NCI-H2227 (cell line): ENCODE measurements around the gene TTC32.
"Not testable (repeated sequence)": the region's sequence is repeated elsewhere in the genome, so short reads cannot be mapped to it uniquely, and the experiment has no call there.

Experiments used
- DNase-seq: peaks from one replicate; lab custom pipeline; 2025; ENCODE audit not compliant: unreplicated experiment; lab: John Stamatoyannopoulos, UW

The TTC32 gene

DNA sequence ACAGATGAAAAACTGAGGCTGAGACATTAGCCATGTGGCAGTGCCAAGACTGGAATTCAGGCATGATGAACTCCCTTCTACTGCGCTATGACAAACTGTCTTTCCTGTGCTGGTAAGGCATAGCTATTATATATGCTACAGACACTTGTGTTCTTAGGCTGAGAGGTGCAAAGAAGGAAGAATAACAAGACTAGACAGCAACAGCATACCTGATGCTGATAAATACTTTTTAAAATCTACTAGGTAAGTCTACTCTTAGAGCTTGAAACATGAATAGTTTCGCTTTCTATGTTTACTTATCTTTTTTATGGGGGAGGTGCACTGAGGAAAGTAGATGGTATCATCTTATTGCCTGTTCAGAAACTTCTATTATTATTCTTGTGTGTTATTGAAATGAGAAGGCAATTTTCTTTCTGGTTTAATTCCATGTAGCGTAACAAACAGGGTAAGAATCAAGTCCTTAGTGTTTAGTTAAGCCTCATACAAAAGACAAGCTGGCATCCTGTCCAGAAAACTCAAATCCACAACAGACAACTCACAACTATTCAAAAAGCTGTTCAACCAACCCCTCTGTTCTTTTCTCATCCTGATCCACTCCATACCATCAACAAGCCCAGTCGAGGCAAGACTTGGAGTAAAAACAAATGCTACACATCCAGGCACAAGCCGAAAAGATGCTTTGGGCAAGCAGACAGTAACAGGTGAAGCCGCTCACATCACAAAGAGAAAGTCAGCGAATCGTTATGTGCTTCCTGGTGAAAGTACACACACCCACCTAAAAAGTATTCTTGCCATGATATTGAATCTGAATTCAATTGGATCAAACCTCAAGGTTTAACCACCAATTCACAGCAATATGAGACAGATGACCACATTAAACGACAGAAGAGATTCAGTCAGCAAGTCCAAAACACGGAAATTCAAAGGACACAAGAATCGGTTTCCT is 1.5 kb downstream of the TTC32 start:
- DNase-seq, result no peak

DNA sequence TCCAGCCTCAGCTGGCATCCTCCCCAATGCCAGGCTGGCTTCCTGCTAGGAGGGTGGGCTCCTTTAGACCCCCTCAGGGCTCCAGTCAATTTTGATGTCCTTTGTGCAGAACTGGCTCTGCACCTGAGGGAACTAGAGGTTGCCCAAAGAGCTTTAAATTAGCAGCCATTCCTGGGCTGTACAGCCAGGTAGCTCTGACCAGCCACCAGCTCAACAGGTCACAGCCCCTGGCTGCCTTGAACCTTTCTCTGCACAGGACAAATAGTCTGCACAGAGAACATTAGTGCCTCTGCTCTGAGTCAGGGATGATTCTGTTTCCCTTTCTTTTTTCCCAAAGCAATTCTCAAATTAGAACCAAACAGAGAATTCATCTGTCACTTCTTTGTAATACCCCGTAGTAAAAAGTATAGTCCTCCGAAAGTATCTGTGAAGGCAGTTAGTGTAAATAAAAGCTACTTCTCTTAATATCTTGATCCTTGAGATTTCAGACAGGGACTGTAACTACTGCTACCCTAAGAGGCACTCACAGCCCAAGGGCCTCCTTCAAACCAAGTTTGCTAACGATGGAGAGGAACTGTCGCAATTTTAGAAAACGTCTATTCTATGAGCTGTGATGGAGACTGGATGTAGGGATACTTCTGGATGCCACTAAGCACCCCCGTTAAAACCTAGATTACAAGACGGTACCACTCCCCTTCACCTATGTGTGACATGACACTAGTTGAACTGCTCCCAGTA is 3.0 kb downstream of the TTC32 start:
- DNase-seq, result no peak

DNA sequence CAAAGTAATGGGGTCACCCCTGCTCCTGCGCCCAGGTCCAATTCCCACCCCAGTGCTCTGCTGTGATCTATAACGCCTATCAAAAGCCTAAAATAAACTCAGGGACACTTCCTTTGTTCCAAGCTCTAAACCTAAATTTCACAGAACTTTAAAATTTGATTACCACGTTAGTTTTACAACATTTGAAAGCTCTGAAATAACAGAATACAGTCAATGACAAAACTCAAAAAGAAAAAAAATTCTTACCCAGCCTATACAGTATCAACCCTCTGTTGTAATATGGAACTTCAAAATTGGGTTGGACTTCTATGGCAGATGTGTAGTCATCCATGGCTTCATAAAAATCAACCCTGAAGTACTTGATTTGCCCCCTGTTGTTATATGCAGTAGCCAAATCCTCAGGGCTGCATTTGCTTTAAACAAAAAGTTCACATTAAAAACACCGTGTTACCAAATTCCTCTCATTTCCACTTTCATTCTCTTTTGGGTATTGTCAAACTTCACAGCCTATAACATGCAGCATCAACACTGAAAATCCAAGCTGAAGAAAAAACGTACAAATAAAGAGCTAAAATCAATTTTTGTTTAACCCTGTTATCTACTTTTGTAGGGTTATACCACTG is 4.0 kb downstream of the TTC32 start:
- DNase-seq, result no peak

DNA sequence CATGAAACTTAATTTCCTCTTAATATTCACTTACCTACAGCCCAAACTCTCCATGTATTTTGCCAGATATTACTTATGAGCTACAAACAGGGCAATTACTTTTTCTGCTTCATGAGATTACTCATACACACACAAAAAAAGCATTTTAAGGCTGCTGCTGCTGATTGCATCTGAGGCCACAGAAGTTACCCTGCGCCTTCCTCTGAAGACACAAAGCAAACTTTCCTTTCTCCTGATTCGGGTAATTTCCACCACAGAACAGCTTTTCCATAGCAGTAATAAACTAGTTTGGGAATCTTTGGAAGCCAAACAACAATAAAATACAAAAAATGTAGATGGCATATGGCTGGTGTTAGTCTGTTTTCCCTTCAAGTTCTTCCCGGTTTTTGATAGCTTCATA is 6.2 kb downstream of the TTC32 start:
- DNase-seq, result no peak

DNA sequence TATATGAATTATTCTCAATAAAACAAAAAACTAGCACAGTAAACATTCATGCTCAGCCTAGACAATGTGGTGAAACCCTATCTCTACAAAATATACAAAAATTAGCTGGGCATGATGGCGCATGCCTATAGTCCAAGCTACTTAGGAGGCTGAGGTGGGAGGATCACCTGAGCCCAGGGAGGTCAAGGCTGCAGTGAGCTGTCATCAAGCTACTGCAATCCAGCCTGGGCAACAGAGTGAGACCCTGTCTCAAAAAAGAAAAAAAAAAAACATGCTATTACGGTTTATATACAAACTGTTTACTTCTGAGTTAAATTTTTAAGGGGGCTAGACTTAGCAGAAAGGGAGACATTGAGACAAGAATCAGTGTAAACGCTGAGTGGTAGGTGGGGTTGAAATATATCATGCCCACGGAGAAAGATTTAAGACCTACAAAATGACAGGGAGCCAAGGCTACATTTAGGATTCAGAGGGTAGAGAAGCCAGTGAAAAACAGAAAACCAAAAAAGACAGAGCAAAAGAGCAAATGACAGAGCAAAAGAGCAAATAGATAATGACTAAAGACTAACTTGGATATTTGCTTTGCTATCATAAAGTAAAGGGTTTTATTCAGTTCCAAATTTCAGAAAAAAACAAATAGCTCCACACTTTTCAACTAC is 7.5 kb downstream of the TTC32 start:
- DNase-seq, result no peak

DNA sequence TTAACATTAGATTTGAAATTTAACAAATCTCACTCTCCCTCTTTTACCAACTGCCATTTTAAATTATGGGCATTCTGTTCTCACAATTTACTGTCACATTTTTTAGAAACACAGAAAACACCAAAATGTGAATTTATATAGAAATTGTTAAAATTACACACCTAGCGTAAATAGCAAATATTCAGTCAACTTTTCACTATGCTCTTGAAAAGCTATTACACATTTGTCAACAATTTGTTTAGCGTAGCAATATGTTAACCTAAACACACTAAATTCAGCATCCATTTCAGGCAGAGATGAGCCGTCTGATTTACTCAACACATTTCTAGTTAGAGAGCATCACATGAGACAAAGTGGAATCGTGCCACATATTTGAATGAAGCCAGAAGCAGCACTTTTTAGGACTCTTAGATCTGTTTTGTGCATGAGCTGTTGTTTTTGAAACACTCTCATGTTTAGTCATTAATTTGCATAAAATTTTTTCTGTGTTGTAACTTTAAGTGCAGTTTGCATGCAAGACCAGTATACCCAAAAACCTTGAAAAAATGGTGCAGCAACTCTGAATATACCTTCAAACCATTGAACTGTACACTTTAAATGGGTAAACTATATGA is 8.2 kb downstream of the TTC32 start:
- DNase-seq, result no peak

DNA sequence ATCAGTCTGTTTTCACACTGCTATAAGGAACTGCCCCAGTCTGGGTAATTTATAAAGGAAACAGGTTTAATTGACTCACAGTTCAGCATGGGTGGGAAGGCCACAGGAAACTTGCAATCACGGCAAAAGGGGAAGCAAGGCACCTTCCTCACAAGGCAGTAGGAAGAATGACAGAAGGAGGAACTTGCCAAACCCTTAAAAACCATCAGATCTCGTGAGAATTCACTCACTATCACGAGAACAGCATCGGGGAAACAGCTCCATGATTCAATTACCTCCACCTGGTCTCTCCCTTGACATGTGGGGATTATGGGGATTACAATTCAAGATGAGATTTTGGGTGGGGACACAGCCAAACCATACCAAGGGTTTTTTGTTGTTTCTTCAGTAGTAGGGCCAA is 9.8 kb downstream of the TTC32 start:
- DNase-seq, result not testable (repeated sequence)

DNA sequence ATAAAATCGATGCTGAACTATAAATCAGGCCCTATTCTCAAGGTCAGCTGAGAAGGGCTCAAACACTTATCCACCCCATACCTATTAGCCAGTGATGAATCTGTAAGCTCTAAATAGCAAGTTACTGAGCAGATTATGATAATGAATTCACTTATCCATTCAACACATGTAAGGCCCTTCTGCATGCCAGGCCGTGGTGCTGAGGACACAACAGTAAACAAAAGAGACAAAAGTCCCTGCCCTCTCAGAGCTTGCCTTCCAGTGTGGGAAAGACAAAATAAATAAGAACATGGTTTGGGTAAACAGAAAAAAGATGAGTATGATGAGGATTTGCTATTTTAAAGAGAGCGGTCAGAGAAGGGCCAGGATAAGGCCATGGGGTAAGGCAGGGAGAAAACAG is 11.7 kb downstream of the TTC32 start:
- no peak for DNase-seq

DNA sequence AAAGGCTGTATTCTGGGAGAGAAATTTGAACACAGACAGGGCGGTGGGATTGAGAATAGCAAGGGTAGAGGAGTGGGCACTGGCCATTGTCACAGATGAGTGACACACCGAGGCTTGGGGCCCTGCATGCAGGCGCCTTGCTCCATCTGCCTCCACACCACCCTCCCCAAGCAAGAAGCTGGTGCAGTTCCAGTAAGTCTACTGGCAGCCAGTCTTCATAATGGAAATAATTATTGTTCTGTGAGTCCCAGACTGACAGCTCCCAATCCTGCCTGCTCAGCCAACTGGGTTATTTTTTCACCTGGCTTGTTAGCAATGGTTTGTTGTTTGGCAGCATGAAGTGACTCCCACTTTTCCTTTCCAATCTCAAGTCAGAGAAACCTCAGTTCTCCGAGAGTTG is 13.0 kb downstream of the TTC32 start:
- DNase-seq, result no peak

DNA sequence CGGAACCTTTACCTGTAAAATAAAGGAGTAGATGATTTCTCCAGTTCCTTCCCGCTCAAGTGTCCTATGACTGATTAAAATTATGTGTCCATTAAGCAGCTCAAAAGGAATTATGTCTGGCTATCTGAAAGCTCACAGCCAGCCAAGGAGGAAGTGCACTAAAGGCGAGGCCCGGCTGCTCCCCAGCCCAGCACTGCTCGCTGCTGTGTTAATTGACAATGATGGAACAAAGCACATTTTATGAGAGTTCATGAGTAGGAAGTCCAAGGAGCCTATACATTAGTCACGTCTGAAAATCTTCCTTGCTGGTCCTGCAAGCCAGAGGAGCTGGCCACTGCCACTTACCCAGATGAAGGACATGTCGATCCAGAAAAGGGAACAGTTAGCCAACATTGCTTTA is 14.3 kb downstream of the TTC32 start:
- DNase-seq, result no peak

DNA sequence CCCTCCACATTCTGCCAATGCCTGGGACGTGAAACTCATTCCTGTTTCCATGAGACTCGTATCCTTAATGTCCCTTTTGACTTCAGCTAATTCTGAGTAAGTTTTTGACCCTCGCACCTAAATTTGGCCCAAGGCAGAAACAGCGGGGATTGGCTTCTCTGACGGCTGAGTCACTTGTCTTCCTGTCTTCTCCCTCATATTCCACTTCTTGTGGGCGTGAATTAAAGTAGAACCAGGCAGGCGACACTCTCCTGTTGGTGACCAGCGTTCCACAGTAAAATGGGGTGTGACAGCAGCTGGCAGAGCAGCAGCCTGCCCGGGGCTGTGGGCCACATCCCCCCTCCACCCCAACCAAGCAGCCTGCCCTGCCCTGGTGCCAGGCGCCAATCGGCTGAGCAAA is 15.5 kb downstream of the TTC32 start:
- no peak for DNase-seq

DNA sequence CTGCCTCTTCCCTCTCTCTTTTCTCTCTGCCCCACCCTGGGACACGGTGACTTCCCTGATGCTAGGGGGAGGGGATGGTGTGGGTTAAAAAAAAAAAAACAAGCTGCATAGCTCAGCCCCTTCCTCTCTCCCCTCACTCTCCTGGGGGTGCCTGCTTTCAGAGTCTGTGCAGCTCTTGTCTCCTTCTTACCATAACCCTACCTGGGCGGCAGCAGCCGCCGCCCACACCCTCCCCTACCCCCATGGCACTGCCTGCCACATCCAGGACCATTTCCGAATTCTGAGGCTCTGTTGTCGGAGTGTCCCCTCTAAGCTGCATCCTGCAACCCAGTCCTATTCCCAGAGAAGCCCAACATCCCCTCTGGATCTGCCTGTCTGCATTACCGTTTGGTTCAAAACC is 16.0 kb downstream of the TTC32 start:
- no peak for DNase-seq

DNA sequence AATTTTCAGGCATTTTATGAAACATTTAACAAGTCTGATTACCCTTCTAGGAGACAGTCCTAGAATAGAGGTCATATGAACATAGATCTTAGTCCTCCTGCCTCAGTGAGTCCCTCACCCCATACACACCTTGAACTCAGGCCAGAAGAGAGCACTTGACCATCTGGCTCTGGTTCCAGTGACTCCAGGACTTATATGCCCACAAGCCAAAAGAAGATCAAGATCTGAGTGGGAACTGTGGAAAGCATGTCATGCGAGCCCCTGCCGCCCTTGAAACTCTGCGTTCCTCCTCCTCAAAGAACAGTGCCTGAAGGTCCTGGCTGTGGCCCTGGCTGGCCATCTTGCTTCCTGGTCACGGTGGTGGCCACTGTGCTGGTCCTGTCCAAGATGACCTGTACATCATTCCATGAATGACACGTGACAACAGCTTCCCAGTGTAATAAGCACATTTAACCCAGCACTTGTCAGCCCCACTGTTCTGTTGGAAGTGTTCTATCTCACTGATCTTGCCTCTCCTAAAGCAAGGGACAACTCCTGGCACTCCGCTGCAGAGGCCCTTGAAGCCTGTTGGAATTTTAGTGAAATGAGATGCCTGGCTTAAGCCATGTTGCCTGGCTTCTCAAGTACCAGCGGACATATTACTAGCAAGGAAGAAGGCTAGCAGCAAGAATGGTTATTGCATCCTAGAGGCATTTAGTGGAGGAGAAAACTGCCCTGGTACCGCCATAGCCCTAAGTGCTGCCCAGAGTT is 17.6 kb downstream of the TTC32 start:
- no peak for DNase-seq

DNA sequence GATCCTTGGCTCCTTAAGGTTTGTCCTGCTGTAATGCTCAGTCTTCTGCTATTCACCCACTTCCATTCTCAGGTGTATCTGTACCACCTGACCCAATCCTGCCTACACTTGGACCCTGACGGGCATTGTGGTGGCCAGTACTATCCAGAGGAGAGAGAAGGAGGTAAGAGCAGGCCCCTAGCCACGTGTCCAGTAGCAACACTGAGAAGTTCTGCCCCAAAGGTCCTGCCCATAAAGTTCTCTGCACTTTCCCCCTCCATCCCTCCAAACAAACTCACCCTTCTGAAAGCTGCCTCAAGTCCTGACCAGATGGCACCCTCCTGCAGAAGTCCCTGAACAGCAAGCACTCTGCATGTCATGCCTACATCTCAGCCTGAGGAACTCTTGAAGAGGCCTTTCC is 18.3 kb downstream of the TTC32 start:
- no peak for DNase-seq

DNA sequence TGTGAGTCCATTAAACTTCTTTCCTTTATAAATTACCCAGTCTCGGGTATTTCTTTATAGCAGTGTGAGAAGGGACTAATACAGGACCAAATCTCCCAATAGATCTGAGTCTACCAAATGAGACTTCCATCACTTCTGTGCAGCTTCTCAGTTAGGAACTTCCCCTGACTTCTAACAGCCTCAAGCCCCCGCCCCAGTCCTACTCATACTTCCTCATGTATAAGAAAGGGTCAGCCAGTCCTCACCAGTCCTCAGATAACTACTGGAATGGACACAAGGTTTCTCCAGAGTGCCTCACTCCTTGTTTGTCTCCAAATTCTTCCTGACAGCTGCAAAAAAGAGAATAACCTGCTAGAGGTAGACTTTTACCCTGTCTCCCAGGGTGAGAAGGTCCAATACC is 19.5 kb downstream of the TTC32 start:
- DNase-seq, result no peak

DNA sequence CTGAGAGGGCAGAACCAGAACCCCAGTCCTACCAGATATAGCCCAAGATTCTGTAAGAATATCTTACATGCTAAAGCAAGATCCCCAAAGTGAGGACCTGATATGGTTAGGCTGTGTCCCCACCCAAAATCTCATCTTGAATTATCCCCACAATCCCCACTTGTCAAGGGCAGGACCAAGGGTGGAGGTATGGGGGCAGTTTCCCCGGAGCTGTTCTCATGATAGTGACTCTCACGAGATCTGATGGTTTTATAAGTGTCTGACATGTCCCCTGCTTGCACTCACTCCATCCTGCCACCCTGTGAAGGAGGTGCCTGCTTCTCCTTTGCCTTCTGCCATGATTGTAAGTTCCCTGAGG is 19.9 kb downstream of the TTC32 start:
- DNase-seq, result no peak

DNA sequence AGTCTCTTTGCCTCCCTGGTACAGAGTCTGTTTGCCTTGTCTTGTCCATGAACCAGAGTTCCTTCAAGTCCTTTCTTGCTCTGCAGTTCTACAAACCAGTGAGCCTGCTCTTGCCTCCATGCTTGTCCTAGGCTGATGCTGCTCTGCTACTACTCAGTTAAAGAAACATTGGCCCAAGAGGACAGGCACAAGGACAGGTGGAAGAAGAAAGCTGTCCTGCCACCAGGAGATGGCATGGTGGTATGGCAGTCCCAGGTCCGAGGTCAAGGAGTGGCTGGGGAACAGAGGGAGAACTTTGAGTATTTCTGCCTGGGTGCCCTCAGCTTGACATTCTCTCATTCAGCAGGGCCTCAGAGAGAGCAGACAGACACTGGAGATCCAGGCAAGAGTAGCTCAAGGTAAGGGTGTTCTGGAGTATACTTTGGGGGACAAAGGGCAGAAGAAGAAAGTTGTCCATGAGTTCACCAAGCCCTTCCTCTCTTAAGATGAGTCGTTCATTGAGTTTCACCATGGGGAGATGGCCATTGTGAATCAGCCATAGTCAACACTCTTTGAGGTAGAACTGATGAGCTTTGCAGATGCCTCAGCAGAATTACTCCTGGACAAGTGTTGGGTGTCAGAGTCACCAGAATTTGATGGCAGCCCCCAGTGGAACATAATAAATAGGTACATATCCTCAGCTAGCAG is 20.4 kb downstream of the TTC32 start:
- DNase-seq, result no peak

DNA sequence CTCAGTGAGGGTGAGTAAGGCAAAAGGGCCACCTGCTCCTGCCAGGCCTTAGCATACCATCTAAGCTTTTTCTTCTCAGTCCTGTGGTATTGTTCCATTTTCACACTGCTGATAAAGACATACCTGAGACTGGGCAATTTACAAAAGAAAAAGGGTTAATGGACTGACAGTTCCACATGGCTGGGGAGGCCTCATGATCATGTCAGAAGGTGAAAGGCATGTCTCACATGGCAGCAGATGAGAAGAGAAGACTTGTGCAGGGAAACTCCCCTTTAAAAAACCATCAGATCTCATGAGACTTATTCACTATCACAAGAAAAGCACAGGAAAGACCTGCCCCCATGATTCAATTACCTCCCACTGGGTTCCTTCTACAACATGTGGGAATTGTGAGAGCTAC is 21.6 kb downstream of the TTC32 start:
- not testable (repeated sequence) for DNase-seq

DNA sequence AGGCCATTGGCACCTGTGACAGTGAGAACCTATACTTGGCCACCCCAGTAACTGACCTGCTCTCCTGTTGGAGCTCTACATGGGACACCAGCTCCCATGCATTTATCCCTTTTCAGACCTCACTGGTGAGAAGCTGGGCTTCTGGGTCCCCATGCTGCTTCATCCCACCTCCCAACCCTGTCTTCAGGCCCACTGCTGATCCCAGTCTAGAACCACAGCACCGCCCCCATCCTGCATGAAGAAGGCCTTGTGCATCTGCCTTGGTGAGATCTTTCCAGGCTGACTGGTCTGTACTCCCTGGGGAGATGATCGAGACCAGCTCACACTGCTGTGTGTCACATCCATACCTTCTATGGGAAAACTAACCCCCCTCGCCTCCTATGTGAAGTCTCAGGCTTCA is 22.7 kb downstream of the TTC32 start:
- no peak for DNase-seq
